MV-4-11 (cell line): ENCODE data around the gene LINS1.
A peak's percentile ranks its signal among the peaks of the same experiment; 100 is the strongest.

ENCODE experiments used
- DNase-seq: peaks from one replicate; lab custom pipeline; 2025; lab: John Stamatoyannopoulos, UW

The LINS1 gene

DNA sequence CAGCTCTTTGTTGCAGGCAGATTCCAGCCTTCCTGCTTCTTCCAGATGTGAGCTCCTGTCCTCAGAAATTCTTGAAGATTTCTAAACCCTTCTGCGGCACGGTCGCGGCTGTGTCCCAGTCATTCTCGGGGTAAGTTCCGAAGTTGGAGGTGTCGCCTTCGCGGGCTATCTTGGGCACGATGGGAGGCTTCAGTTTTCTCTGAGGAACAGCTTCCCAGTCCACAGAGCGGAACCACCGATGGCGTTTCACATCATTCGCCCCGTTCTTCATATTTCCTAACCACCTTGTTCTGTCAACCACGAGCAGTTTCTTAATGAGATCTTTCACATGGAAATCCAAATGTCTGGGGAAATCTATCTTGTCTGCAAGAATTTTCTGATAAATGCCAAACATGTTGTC, 48.5 kb downstream of the LINS1 start:
- peak; percentile 18 for DNase-seq

DNA sequence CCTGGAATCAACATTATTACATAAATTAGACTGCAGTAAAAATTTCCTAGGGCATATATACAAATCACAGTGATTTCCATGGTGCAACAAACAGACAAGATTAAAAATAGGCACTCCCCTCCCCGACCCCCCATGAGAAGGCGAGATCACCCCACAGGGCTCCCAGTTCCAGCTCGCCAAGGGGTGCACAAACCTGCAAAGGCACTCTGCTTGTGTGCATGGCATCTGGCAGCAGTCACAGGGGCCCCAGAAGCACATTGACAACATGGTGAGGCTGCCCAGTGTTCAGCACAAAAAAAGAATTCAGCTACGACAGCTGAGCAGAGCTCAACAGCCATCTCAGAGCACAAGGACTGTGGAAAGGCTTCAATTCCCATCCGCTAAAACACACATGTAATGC, 54.0 kb downstream of the LINS1 start:
- no peak for DNase-seq

DNA sequence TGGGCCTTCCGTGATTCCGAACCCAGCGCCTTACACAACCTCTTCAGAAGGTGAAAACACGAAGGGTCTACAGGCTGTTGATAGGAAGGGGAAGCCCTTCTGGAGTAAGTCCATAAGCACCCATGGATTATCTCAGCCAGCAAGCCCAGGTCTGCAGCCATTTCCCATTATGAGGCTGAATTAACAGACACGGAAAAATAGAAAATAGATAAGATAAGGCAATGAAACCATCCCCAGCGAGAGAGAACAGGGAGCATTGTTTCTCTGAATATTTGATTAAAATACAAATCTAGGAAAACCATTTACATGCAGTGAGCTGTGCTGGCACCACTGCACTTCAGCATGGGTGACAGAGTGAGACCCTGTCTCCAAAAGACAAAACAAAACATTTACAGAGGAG, 57.0 kb downstream of the LINS1 start:
- no peak for DNase-seq

DNA sequence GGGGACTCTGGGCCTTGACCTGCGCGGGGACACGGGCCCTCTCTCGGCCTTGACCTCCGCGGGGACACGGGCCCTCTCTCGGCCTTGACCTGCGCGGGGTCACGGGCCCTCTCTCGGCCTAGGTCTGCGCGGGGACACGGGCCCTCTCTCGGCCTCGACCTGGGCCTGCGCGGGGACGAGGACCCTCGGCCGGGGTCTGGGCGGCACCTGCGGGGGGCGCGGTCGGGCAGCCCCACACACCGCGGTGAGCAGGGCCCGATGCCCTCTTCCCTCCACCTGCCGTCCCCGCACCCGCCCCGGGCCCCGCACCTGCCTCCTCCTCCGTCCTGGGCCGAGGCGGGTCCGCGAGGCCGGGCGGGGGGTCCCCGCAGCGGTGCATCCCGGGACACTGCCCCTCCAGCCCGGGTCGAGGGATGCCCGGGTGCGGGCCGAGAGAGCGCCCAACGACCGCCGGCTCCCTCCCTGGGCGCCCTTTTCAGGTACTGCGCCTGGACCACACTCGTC, 57.6 kb downstream of the LINS1 start:
- no peak for DNase-seq

DNA sequence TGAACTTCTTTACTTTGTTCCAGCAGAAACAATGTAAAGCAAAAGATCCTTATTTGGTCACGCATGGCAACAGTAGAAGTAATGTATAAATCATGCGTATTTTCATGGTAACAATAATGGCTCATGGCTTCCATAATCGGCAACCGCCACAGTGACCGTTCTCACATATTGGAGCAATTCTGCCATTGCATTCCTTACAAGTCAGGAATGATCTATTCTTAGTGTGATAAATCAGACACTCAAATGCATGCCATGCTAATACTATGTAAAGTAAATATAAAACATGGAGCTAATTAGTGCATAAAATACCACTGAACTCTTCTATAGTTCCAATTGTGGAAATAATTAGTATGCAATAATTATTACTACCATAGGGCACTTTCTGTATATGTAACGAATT, 59.7 kb downstream of the LINS1 start:
- DNase-seq: no peak

DNA sequence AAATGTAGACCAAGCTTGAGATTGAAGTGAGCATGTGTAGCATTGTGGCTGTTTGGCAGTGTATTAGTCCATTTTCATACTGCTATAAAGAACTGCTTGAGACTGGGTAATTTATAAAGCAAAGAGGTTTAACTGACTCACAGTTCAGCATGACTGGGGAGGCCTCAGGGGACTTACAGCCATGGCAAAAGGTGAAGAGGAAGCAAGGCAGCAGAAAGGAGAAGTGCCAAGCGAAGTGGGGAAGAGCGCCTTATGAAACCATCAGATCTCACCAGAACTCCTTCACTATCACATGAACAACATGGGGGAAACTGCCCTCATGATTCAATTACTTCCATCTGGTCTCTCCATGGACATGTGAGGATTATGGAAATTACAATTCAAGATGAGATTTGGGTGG, 64.7 kb downstream of the LINS1 start:
- DNase-seq: peak; percentile 92

DNA sequence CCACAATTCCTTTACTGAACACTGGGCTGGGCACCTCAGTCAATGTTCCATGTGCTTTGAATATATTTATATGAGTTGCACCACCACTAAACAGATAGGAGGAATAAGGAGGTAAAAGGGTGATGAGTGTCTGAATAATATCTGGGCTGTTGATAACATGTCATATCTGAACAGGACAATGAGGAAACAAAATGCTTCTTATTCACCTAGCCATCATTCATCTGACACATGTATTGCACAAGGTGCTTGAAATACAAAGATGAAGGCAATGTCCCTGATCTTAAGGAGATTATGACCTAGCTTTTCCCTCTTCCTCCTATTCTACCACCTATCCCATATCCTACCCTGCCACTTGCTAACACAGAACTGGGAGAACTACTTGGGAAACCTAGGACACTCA, 65.3 kb downstream of the LINS1 start:
- no peak for DNase-seq

DNA sequence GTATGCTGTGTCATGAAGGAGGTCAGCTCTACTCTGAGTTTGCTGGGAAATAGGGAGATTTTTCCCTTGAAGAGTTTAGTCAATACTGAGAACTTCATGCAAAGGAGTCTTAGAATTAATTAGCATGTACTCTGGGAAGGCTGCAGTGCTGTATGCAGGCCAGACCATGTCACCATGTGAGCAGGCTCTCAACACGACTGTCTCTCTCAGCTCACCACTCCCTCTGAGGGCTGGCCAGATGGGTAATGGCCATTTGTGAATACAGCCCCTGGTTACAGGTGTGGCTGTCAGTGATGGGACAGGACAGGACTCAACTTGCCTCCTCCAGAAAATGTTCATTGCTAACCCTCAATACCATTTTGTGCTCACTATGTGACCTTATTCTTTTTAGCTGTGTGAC, 68.1 kb downstream of the LINS1 start:
- DNase-seq: no peak

DNA sequence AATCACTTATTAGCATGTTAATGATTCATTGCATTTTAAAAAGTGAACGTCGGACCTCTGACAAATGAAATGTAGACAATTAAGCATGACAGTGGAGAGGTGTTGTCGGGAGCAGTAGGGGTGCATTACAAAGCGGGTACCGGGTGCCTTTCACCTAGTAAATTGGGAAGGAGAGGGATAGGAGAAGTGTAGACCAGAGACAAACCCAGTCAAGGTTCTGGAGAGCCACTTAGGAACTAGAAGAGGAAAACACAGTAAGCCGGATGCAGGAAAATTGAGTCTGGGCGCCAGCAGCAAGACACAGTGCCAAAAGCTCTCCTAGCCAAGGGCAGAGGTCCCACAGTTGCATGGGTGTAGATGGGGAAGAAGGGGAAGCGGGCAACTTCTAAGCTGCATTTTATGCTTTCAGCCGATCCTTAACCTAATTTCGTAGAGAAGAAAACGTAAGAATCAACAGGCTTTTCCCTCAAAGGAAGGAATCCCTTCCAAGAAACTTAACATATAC, 70.1 kb downstream of the LINS1 start:
- no peak for DNase-seq

DNA sequence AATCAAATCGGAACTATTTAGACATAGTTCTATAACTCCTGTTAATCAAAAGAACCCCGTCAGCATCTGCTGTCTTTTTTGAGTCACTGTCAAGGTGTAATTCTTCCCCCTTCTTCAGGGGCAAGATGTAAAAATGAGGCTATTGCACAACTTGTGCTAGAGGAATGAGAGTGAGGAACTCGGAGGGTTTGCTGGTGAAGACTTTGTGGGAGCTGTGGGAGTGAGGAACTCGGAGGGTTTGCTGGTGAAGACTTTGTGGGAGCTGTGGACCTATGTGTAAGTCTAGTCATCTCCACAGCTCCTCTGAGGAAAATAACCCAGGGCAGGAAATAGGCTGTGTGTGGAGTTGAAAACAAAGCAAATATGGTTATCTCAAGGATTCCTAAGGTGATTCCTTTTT, 70.8 kb downstream of the LINS1 start:
- DNase-seq: peak; percentile 20

DNA sequence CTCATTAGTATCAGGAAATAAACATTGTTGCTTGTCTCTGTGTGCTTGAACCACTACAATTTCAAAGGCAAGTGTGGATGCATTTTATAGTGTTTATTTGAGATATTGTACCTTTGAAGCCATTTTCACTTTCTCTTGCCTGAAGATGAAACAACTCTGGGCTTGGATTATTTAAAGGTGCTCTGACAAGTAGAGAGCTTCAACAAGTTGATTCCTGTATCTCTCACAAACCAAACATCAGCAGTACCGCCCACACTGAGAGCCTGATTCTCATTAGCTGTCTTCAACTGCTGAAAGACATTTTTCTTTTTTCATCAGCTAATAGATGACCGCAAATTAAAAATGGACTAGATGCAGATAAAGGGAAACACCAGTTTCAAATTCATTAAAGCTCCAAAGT, 72.4 kb downstream of the LINS1 start:
- no peak for DNase-seq

DNA sequence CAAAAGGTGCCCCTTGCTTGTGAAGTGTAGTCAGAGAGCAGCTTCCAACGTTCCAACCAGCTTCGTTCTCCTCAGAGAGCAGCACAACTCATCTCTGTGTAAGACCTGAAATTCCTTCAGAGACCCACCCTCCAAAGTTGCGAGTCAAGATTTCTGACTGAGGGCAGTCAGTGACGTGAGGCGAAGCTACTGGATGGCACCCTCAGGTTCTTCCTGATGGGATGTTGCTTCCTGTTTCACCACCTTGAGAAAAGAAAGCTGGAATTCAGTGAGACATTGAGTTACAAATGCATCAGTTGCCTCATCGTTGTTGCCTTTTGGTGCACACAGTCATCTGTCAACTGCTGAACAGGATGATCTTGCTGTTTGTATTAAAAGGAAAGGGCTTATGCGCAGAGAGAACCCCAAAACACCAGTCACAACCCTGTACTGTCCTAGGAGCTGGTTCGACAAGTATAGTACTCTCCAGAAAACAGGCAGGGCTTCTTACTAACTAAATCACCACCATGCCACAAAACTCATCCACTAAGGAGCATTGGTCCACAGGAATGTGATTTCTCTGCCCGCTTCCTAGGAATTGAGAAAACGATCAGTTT, 73.1 kb downstream of the LINS1 start, which contains the start of gene CERS3:
CERS3 (minus strand) TSS at position 118 of the 596 bp plus-strand sequence. CDS start 27,101 bp downstream, outside the sequence.
- DNase-seq: no peak

DNA sequence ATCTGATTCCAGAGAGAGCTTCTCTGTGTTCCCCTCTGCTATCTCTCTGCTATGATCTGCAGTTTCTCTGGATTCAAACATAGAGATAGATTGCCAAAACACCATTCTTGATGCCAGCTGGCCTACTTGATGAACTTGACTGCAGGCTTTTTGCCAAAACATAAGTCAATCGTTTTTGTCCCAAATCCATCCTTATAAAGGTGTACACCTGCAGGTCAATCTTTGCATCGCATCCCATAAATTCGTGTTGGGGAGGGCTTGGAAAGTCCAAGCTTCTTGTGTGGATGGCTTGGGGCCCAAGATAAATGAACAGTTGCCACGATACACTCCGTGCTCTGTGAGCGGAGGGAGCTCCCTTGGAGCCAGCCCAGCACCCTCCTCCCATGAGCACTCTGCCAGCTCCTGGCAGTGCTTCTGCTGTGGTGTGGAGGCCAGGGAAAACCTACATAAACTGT, 75.9 kb downstream of the LINS1 start:
- no peak for DNase-seq

DNA sequence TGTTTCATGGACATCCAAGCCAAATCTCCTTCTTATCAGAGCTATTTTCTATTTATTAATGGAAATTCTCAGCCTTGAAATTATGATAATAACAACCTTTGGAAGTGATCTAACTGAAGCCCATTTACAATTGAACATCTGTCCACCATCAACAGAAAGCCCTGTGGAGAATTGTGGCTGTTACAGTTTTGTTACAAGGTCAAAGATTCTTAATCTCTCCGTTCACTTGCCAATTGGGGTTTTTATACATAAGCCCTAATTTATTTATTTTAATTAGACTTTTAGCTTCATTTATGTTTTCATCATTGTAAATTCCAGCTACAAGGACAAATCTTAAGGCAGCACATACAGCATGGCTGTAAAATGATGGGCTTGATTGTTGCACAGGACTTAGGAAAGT, 76.5 kb downstream of the LINS1 start:
- no peak for DNase-seq

DNA sequence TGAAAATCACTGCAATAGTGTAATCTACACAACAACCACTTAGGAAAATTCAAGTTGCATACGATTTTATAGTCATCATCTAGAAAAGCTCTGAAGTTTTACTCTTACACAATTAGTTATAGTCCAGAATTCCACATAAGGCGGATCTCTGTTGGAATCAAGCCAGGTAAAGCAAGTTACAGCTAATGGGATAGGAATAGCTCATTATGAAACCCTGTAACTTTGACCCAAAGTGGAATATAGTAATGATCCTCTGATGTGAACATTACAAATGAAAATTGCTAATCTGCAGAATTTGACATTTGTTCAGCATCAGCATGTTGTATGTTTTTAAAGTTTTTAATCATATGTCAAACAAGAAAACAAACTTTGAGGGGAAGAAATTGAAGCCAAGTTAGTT, 77.7 kb downstream of the LINS1 start:
- DNase-seq: no peak

DNA sequence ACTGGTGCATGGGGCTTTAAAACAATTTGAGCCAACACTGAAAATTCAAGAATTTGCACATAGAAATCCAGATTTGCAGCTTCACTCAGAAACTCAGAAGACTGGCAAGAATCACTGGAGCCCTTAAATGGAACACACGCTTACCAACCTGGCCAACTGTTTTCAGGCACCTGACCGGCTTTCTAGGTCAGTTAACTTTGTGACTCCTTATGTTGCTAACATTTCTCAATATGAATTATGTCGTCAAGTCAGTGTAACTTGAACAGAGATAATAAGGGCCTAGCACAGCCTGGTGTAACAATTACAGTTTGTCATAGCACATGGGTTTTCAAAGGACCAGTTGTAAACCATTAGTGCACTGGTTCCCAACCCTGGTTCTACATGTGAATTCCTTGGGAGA, 80.1 kb downstream of the LINS1 start:
- no peak for DNase-seq

DNA sequence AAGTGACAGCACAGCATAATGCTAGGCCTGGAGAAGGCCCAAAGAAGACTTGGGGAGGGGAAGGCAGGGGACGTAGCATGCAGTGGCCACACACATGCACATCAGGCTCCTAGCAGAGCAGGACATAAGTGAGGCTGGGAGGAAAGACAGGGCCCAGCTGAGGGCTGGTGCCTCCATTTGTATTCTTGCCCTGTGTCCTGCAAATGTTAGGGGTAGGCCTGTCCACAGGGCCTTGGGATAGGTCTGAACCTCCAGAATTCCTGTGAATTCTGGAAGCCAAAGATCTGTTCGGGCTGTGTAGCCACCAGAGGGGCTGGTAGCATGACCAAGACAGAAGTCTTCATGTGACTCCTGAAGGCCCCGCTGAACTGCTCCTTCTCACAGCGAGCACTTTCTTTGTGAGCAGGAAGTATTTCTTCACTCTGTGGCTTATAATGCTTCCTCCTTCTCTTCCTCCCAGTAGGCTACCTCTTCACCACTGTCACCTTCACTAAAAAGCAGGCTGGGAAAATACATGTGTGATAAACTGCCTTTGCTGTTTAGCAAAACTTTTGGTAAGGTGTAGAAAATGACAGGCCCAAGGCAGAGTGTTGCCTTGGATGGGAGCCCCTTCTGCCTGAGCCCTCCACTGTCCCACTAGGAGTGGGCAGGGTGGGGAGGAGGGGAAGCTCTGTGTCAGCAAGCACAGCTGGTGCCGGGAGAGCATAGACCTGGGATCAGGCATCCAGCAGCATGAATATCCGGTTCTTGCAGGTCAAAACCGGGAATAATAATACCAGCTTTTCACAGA, 81.7 kb downstream of the LINS1 start:
- peak; percentile 87 for DNase-seq

DNA sequence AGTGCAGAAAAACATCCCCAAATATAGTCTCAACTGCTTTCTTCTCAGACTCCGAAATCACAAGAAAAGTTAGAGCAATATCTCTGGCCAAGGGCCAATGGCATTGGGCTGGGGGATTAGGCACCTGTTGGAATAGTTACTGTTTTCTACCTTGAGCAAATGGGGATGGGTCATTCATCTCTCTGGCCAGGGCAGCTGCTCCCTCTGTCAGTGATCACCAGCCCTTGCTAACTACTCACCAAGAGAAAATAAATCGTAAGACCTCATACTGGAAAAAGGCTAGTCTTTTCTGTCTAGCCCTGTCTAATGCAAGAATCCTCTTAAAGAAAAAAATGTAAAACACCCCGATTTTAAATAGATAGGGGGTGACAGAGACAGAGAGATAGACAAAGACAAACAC, 84.1 kb downstream of the LINS1 start:
- no peak for DNase-seq
